Lung (tissue), 12 donors: ENCODE measurements around the gene MPO. TPM values are rescaled to one million over a fixed set of nuclear protein-coding genes. Genes with fewer than 3 reads are reported as not detected.

ENCODE experiments used
- ATAC-seq: fragments of 200-7000 bp; cut with Tn5 transposase; one replicate; pipeline ENCODE4 v1.9.1; 2020; ENCODE audit warnings: moderate number of reproducible peaks; ENCODE audit not compliant: insufficient read depth, low FRiP score
- DNase-seq, 3 donors: peaks; one replicate each; pipeline ENCODE4 v3.0.0-alpha.2; 2013 to 2017
- H3K27ac ChIP-seq, 2 donors: one replicate each; pipeline ENCODE4 v1.5.1; 2013; ENCODE audit warnings: mild to moderate bottlenecking in 2 of 2, moderate library complexity in 2 of 2, control low read depth in 1 of 2, inconsistent platforms in 1 of 2, low read depth in 1 of 2, low read length in 1 of 2
- H3K27me3 ChIP-seq, 3 donors: one replicate each; pipeline ENCODE4 v1.5.1; 2013; ENCODE audit warnings: low read length in 2 of 3; ENCODE audit not compliant: control insufficient read depth in 3 of 3, insufficient read depth in 3 of 3
- H3K36me3 ChIP-seq, 4 donors: one replicate each; pipeline ENCODE4 v1.5.1; 2013; ENCODE audit warnings: low read length in 4 of 4, mild to moderate bottlenecking in 1 of 4, moderate library complexity in 1 of 4; ENCODE audit not compliant: control insufficient read depth in 4 of 4, insufficient read depth in 4 of 4
- H3K4me1 ChIP-seq, 5 donors: one replicate each; pipeline ENCODE4 v1.5.1; 2013; ENCODE audit warnings: low read length in 5 of 5, mild to moderate bottlenecking in 2 of 5, moderate library complexity in 1 of 5; ENCODE audit not compliant: control insufficient read depth in 5 of 5, insufficient read depth in 5 of 5
- H3K4me3 ChIP-seq: one replicate; pipeline ENCODE4 v1.5.1; 2013; ENCODE audit warnings: mild to moderate bottlenecking, control low read depth, moderate library complexity
- H3K9ac ChIP-seq, 2 donors: one replicate each; pipeline ENCODE4 v1.5.1; 2013; ENCODE audit warnings: low read length in 2 of 2, control low read depth in 1 of 2; ENCODE audit not compliant: insufficient read depth in 1 of 2
- H3K9me3 ChIP-seq, 4 donors: one replicate each; pipeline ENCODE4 v1.5.1; 2013; ENCODE audit warnings: low read length in 3 of 4, mild to moderate bottlenecking in 1 of 4, moderate library complexity in 1 of 4; ENCODE audit not compliant: control insufficient read depth in 4 of 4, insufficient read depth in 3 of 4
- CTCF ChIP-seq: IDR thresholded peaks from 2 replicates; pipeline ENCODE4 v1.5.1; 2012; ENCODE audit warnings: mild to moderate bottlenecking; ENCODE audit errors: control extremely low read depth, extremely low read depth
- WGBS, 2 donors: extraction: QIAGEN DNeasy Blood & Tissue Kit; methylation state at CpG; one replicate each; pipeline ENCODE4 v1.1.7; 2013; 5-methylcytosine and 5-hydroxymethylcytosine counted together
- polyA plus RNA-seq, 2 donors: library from polyadenylated mRNA; stranded (reverse); fragments of 200-250 nt; gene quantifications; one replicate each; pipeline ENCODE4 v1.2.1, GENCODE V29; 2013
- total RNA-seq, 2 donors: library from RNA; depleted of rRNA in 1 of 2; stranded (reverse); fragments of >200 nt in 1 of 2; gene quantifications; one replicate each; pipeline ENCODE4 v1.2.1, GENCODE V29; 2014 to 2021
- donor health status: control.
- donor health status: control.
- donor health status: Bipolar disorder and iron deficiency.
- donor health status: healthy.
- donor health status: DM: yes; HTN: yes; CAD: no.

The MPO gene
- total and polyA plus RNA-seq, 4 donors = 0.79 to 62.0 (median 6.7) TPM

DNA sequence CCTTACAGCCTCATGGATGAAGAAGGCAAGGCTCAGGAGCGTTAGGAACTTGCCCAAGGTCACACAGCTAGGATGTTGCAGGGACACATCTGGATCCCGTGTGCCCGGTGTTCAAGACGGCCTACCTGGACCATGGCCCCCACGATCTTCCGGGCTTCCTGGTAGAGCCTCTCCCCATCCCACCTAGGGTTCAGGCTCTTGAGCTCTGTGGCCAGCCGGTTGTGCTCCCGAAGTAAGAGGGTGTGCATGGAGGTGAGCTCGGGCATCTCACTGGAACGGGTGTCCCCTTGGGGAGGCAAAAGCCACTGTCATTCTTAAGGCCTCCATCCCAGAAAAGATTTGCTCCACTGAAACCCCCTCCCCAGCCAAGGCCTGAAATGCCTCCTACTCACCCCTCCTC lies 5.3 kb downstream of the MPO start:
- TF ChIP-seq CTCF = no peak
- no peak overlapping the region for H3K4me3 ChIP-seq
- no peak overlapping the region for H3K27ac ChIP-seq
- WGBS, 2 donors = 48 to 76% methylated on average over 10 of the region's 10 CpGs
- peaks cover 0 to 13% (median 0%) of the 10 kb centered on the region in 5 donors for H3K4me1 ChIP-seq
- no peak for DNase-seq
- no peak overlapping the region for H3K9ac ChIP-seq
- H3K27me3 ChIP-seq = peaks cover 0 to 12% (median 0%) of the 10 kb centered on the region in 3 donors
- peaks cover 0 to 1% (median 0%) of the 10 kb centered on the region in 4 donors for H3K9me3 ChIP-seq
- H3K36me3 ChIP-seq = no peaks in the 10 kb centered on the region
- no peak for ATAC-seq

DNA sequence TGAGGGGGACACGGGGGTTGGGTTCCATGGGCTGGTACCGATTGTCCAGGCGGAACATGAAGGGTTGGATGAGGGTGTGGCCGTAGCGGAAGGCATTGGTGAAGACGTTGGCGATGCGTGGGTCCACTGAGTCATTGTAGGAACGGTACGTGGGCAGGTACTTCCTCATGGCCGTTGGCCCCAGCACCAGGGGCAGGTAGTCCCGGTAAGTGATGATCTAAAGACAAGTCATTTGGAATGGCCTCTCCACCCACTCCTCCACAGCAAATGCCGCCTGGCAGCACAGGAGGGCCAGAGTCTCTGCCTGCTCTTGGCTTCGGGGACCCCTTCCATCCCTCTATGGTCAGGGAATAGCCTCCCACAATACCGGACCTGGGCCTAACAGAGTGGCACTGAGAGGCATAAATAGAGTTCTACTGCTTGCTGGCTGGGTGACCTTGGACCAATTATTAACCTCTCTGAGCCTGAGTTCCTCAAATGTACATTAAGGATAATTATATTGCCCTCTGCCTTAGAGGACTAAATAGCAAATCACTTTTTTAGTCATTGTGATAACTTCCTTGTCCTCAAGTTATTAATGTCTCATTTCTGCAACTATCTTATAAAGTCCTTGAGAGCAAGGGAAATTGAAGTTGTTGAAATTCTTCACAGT lies 7.2 kb downstream of the MPO start:
- Histone ChIP-seq H3K4me1 (peaks cover 0 to 4% (median 0%) of the 10 kb centered on the region in 5 donors), H3K27ac (no peak overlapping the region), H3K4me3 (no peak overlapping the region), H3K9ac (no peak overlapping the region), H3K36me3 (no peaks in the 10 kb centered on the region), H3K9me3 (no peaks in the 10 kb centered on the region), H3K27me3 (peaks cover 0 to 8% (median 0%) of the 10 kb centered on the region in 3 donors)
- ATAC-seq (no peak), DNase-seq (no peak)
- no peak for TF ChIP-seq CTCF
- 44 to 71% methylated on average over 15 of the region's 15 CpGs for WGBS, 2 donors

- no peak overlapping the region for H3K9ac ChIP-seq
- DNase-seq = no peak
- TF ChIP-seq CTCF = no peak
- H3K4me3 ChIP-seq = no peak overlapping the region
- peaks cover 0 to 3% (median 0%) of the 10 kb centered on the region in 3 donors for H3K27me3 ChIP-seq
- no peaks in the 10 kb centered on the region for H3K4me1 ChIP-seq
- no peak for ATAC-seq
- H3K36me3 ChIP-seq = no peaks in the 10 kb centered on the region
- WGBS, 2 donors = 53 to 75% methylated on average over 12 of the region's 12 CpGs
- no peaks in the 10 kb centered on the region for H3K9me3 ChIP-seq
- no peak overlapping the region for H3K27ac ChIP-seq
Measured at GRCh38 chr17:58272367-58273280, 8.1 kb downstream of the MPO start.
